Kidney tubule cell (primary cell): Measurements from ENCODE around the gene PATJ.
"Not testable (repeated sequence)": the region's sequence is repeated elsewhere in the genome, so short reads cannot be mapped to it uniquely, and the experiment has no call there.

Experiments
- DNase-seq: peaks from one replicate; pipeline ENCODE4 v3.0.0-alpha.2; 2018; ENCODE audit warnings: low spot score

The PATJ gene

GRCh38 chr1:61887076-61887867 is 145.0 kb downstream of the PATJ start:
- DNase-seq, result no peak

- no peak for DNase-seq
Observed at GRCh38 chr1:61887931-61888564, 145.8 kb downstream of the PATJ start.

DNA sequence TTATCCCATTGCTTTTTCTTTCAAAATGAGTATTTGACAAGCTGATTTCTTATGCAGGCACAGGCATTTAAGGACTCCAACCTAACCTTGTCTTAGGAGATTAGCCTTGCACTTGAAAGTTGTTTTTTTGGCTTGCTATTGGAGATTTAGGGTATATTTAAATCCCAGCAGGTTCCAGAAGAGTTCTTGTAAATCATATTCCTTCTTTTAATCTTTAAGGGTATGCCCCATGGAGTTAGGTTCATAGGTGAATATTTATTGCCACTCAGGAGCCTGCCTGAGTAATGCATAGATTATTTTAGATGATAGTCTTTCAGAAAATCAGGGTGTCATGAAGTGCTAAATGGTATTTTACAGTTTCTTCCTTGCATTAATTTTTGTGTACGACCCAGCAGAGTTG is 146.5 kb downstream of the PATJ start:
- no peak for DNase-seq

DNA sequence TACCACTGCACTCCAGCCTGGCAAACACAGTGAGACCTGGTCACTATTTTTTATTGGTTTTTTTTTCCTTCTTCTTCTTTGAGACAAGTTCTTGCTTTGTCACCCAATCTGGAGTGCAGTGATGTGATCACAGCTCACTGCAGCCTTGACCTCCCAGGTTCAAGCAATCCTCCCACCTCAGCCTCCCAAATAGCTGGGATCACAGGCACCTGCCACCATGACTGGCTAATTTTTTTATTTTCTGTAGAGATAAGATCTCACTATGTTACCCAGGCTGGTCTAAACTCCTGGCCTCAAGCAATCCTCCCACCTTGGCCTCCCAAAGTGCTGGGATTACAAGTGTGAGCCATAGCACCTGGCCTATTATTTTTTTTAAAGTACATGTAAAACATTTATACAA is 148.2 kb downstream of the PATJ start:
- DNase-seq, result not testable (repeated sequence)

DNA sequence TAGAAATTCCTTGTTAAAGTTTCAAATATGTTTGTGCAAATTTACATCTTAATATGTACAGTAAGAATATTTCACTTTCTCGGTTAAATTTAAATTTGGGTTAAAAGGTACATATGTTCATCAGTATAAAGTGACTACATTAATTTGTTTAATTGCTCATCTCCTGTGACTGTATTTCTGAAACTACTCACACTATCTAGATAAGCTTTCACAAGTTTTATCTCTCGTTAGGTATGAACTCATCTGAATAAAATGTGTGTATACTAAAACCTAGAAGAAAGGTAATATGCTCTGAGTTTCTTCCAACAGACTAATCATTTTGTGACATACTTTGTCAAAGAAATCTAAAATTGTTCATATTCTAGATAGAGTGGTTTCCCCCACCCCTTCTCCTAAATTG is 150.7 kb downstream of the PATJ start:
- no peak for DNase-seq

DNA sequence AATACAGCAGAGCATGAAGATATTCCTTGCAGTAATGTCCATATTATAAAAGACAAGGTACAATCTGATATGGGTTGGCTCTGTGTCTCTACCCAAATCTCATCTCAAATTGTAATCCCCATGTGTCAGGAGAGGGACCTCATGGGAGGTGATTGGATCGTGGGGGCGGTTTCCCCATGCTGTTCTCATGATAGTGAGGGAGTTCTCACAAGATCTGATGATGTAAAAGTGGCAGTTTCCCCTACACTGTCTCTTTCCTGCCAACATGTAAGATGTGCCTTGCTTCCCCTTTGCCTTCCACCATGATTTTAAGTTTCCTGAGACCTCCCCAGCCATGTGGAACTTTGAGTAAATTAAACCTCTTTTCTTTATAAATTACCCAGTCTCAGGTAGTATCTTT is 152.0 kb downstream of the PATJ start:
- DNase-seq, result not testable (repeated sequence)

- DNase-seq, result no peak
Observed at GRCh38 chr1:61895175-61895574, 152.9 kb downstream of the PATJ start.

- peak; percentile 8 for DNase-seq
Observed at GRCh38 chr1:61898658-61899057, 156.4 kb downstream of the PATJ start.

- no peak for DNase-seq
Observed at GRCh38 chr1:61904354-61904753, 162.1 kb downstream of the PATJ start.

DNA sequence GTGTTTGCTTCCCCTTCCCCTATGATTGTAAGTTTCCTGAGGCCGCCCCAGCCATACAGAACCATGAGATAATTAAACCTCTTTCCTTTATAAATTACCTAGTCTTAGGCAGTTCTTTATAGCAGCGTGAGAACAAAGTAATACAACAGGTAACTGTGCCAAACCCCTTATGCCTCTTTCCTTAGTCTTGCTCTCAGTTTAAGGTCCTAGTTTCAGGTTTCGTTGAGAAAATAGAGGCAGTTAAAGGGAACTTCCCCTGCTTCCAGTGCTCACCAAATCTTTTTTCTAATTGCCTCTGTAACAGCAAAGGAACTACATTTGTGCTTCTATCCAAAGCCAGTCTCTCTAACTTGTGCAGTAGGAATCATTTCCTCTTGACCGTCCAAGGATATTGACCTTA is 164.8 kb downstream of the PATJ start:
- DNase-seq, result no peak

GRCh38 chr1:61910035-61910434 is 167.8 kb downstream of the PATJ start:
- no peak for DNase-seq

- DNase-seq, result no peak
Observed at GRCh38 chr1:61914823-61915482, 172.7 kb downstream of the PATJ start.

GRCh38 chr1:61921435-61921834 is 179.2 kb downstream of the PATJ start:
- no peak for DNase-seq

- DNase-seq, result no peak
Observed at GRCh38 chr1:61922950-61923480, 180.7 kb downstream of the PATJ start.

DNA sequence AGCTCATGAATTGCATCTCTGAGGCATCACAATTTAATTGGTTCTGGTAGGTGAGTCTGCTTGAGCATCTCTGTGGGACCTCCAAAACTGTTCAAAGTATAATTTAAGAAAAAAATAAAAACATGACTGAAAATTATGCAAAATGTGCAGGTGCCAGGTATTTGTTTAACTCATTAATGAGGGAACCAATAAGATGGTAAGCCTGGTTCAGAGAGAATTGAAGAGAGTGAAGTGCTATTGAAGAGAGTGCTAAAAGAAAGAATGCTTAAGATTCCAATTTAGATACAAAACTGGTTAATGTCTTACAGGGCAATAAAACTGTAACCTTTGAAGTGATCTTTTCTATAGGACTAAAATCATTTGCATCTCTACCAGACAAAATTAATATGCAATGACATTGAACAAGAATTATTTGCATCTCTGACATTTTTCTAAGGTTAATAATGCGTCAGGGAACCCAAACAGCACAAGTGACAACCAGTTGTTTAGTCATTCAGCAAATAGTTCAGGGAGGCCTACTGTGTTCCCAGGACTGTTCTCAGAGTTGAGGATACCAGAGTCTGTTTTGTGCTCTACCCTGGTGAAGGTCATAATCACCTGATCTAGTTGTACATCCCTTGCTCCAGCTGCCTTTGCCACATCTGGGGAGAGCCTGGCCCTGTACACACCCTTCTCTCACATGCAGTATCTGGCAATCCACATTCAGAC is 183.5 kb downstream of the PATJ start:
- DNase-seq, result peak; percentile 44

GRCh38 chr1:61926597-61926996 is 184.3 kb downstream of the PATJ start:
- no peak for DNase-seq

GRCh38 chr1:61930116-61930645 is 187.9 kb downstream of the PATJ start:
- no peak for DNase-seq

- DNase-seq, result no peak
Observed at GRCh38 chr1:61931587-61932279, 189.5 kb downstream of the PATJ start.

DNA sequence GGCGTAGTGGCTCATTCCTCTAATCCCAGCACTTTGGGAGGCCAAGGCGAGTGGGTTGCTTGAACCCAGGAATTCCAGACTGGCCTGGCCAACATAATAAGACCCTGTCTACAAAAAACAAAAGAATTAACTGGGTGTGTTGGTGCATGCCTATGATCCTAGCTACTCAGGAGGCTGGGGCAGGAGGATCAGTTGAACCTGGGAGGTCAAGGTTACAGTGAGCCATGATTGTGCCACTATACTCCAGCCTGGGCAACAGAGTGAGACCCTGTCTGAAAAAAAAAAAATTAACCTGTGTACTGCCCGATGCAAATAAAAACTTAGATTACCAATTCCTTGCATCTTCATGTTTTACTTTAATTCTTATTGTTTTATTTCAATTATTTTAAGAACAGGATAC is 193.2 kb downstream of the PATJ start:
- DNase-seq, result no peak

DNA sequence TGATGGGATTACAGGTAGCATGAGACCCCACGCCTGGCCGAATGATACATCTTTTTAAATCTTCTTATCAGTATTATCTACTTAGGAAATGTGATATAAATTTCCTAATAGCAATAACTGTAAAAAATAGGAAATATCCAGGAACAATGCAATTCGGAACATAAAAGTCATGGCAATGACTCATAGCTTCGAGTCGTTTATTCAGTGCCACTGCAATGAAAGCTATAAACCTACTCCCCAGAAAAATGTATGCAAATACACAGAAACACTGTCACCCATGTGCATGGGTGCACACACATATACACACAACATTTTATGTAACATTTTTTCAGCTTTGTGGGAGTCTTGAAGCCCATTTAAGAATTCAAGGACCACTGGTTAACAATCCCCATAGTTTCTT is 194.6 kb downstream of the PATJ start:
- DNase-seq, result no peak

GRCh38 chr1:61941794-61942193 is 199.5 kb downstream of the PATJ start:
- DNase-seq, result no peak
